Upper lobe of right lung (tissue), 1 donor: ENCODE results near the gene NSDHL. TPM values are rescaled to one million over a fixed set of nuclear protein-coding genes. Genes with fewer than 3 reads are reported as not detected.

Source experiments
- ATAC-seq: fragments of 200-7000 bp; cut with Tn5 transposase; one replicate; pipeline ENCODE4 v1.9.1; 2020; ENCODE audit warnings: mild to moderate bottlenecking, moderate library complexity
- DNase-seq: peaks from one replicate; pipeline ENCODE4 v3.0.0-alpha.2; 2020
- H3K27ac ChIP-seq: fragments of 200-600 bp; one replicate; pipeline ENCODE4 v1.8.0; 2022
- H3K27me3 ChIP-seq: fragments of 200-600 bp; one replicate; pipeline ENCODE4 v1.8.0; 2022; ENCODE audit warnings: mild to moderate bottlenecking
- H3K36me3 ChIP-seq: fragments of 200-600 bp; one replicate; pipeline ENCODE4 v1.8.0; 2022
- H3K4me1 ChIP-seq: fragments of 200-600 bp; one replicate; pipeline ENCODE4 v1.8.0; 2022
- H3K4me3 ChIP-seq: fragments of 200-600 bp; one replicate; pipeline ENCODE4 v1.8.0; 2022; ENCODE audit warnings: mild to moderate bottlenecking
- H3K9me3 ChIP-seq: fragments of 200-600 bp; one replicate; pipeline ENCODE4 v1.8.0; 2022
- intact Hi-C: fragments of 100-400 bp; cut with DNase I; formaldehyde crosslinking; loops from one replicate; pipeline ENCODE4 v1.11.0; 2022
- total RNA-seq: library from RNA; stranded (reverse); fragmentation: NEBNext Ultra II Directional; extraction: Animal tissue kit (Norgen Biotek cat#: 25700); gene quantifications from one replicate; pipeline ENCODE4 v1.2.1, GENCODE V29; 2021
- TF ChIP-seq, protein P1 (sequence below): fragments of 200-600 bp; IDR thresholded peaks from one replicate; pipeline ENCODE4 v1.8.0; 2022; ENCODE audit warnings: antibody characterized with exemption
- donor health status: DM: no; HTN: yes; CAD: no; lungs with severe emphysema.

NSDHL gene
- total RNA-seq, 1 donor from 2014 or later, result 27.0 TPM

DNA sequence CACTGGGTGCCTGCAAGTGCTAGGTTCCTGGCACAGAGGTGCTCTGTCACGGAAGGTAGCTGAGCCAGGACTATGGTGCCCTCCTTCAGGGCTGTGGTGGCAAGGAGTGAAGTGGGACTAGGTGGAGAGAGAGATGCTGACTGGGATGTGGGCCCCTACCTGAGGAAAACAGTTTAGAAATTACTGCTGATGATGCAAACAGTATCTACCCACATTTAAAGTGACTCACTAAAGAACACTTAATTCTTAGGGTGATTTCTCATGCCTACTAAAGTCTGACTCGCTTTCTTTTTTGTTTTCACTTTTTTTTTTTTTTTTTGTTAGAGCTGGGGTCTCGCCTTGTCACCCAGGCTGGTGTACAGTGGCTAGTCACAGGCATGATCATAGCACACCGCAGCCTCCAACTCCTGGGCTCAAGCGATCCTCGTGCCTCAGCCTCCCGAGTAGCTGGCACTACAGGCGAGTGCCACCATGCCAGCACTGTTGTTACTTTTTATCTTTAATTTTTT lies 70.1 kb downstream of the NSDHL start:
- Histone ChIP-seq H3K27me3 (no peaks in the 10 kb centered on the region), H3K36me3 (no peaks in the 10 kb centered on the region), H3K9me3 (no peaks in the 10 kb centered on the region), H3K4me1 (no peaks in the 10 kb centered on the region), H3K27ac (no peak overlapping the region), H3K4me3 (no peak overlapping the region)
- no peak for DNase-seq
- ATAC-seq, result no peak
- intact Hi-C loops, result no loop called here
- TF ChIP-seq, protein P1, sequence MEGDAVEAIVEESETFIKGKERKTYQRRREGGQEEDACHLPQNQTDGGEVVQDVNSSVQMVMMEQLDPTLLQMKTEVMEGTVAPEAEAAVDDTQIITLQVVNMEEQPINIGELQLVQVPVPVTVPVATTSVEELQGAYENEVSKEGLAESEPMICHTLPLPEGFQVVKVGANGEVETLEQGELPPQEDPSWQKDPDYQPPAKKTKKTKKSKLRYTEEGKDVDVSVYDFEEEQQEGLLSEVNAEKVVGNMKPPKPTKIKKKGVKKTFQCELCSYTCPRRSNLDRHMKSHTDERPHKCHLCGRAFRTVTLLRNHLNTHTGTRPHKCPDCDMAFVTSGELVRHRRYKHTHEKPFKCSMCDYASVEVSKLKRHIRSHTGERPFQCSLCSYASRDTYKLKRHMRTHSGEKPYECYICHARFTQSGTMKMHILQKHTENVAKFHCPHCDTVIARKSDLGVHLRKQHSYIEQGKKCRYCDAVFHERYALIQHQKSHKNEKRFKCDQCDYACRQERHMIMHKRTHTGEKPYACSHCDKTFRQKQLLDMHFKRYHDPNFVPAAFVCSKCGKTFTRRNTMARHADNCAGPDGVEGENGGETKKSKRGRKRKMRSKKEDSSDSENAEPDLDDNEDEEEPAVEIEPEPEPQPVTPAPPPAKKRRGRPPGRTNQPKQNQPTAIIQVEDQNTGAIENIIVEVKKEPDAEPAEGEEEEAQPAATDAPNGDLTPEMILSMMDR, result no peak

DNA sequence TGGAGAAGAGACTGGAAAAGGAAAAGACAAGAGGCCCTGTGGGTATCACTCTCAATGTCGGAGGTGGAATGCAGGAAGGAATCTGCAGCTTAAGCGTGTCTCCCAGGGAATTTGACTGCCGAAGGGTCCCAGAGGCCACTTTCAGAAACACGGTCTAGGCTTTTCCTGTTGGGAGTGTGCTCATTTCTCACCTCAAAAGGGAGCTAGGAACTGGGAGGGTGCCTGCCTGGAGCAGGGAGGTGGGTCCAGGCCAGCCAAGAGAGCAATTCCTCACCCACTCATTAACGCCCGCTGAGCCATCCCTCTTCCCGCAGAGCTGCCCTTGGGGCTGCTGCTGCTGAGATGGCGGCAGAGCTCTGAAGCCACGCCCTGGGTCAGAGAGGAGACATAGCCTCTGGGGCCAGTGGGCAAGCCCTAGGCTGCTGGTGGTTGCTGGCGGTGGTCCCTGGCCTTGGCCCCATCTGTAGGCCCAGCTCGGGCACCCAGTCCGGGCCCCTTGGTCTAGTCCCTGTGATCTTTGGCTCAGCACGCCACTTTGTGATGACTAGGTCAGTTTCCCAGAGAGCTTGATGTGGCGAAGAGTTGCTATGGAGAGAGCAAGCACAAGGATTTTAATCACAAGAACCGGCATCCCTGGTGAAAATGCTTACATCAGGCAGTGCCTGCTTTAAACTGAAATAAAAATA lies 71.1 kb downstream of the NSDHL start:
- intact Hi-C loops, result no loop called here
- no peak overlapping the region for H3K27ac ChIP-seq

GRCh38 chrX:152902502-152902820 lies 71.6 kb downstream of the NSDHL start:
- Histone ChIP-seq H3K9me3 (no peaks in the 10 kb centered on the region), H3K27me3 (no peaks in the 10 kb centered on the region), H3K36me3 (no peaks in the 10 kb centered on the region), H3K4me3 (no peak overlapping the region), H3K27ac (no peak overlapping the region), H3K4me1 (no peaks in the 10 kb centered on the region)
- DNase-seq (no peak), ATAC-seq (no peak)
- TF ChIP-seq, protein P1, result no peak
- intact Hi-C loops, result no loop called here

More for the DNA sequence above, 71.1 kb downstream of the NSDHL start:
- Histone ChIP-seq H3K36me3 (no peaks in the 10 kb centered on the region), H3K4me3 (no peak overlapping the region), H3K4me1 (no peaks in the 10 kb centered on the region), H3K9me3 (no peaks in the 10 kb centered on the region), H3K27me3 (no peaks in the 10 kb centered on the region)
- TF ChIP-seq, protein P1, result no peak
- peak; percentile 25 for DNase-seq
- ATAC-seq, result no peak

DNA sequence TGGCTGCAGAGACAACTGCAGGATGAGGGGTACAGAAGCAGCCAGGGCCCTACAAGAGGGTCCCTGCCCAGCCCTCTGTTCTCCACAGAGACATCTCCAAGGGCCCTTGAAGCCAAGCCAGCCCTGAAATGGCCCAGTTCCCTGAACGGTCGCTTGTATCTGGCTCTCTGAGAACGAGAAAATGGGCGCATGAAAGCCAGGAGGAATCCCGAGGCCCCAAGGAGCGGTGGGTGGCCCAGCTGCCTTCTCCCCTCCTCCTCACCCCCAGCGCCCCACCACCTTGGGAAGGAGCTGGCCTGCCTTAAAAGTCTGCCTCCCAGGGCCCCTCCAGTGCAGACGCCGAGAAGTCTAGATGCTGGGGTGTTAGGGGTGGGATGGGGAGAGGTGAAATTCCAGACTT lies 72.7 kb downstream of the NSDHL start:
- no peaks in the 10 kb centered on the region for H3K36me3 ChIP-seq
- TF ChIP-seq, protein P1, result no peak
- ATAC-seq (no peak), DNase-seq (peak; percentile 11)
- H3K27me3 ChIP-seq, result no peaks in the 10 kb centered on the region
- intact Hi-C loops, result no loop called here
- no peaks in the 10 kb centered on the region for H3K4me1 ChIP-seq
- no peak overlapping the region for H3K4me3 ChIP-seq
- H3K27ac ChIP-seq, result no peak overlapping the region
- H3K9me3 ChIP-seq, result no peaks in the 10 kb centered on the region

- Histone ChIP-seq H3K4me1 (no peaks in the 10 kb centered on the region), H3K27ac (no peak overlapping the region), H3K9me3 (no peaks in the 10 kb centered on the region), H3K36me3 (no peaks in the 10 kb centered on the region), H3K4me3 (no peak overlapping the region), H3K27me3 (no peaks in the 10 kb centered on the region)
- intact Hi-C loops, result no loop called here
- peak; percentile 83 for ATAC-seq
- TF ChIP-seq, protein P1, result peak; percentile 66
- peak; percentile 63 for DNase-seq
Measured at GRCh38 chrX:152904151-152905080, 73.6 kb downstream of the NSDHL start.
